LHCN-M2 (cell line): ENCODE data around the gene GM2A. TPM values are rescaled to one million over a fixed set of nuclear protein-coding genes. Genes with fewer than 3 reads are reported as not detected.
A peak's percentile ranks its signal among the peaks of the same experiment; 100 is the strongest.
"Not testable (repeated sequence)": the region's sequence is repeated elsewhere in the genome, so short reads cannot be mapped to it uniquely, and the experiment has no call there.

Experiments used
- DNase-seq: peaks from one replicate; pipeline ENCODE4 v3.0.0-alpha.2; 2012; ENCODE audit warnings: low read depth
- total RNA-seq: library from RNA; depleted of rRNA; stranded (reverse); fragments of >200 nt; gene quantifications from 2 replicates; pipeline ENCODE4 v1.2.3, GENCODE V29; 2014

GM2A gene
- total RNA-seq, 1 experiment from 2014 or later = 29.6 TPM

DNA sequence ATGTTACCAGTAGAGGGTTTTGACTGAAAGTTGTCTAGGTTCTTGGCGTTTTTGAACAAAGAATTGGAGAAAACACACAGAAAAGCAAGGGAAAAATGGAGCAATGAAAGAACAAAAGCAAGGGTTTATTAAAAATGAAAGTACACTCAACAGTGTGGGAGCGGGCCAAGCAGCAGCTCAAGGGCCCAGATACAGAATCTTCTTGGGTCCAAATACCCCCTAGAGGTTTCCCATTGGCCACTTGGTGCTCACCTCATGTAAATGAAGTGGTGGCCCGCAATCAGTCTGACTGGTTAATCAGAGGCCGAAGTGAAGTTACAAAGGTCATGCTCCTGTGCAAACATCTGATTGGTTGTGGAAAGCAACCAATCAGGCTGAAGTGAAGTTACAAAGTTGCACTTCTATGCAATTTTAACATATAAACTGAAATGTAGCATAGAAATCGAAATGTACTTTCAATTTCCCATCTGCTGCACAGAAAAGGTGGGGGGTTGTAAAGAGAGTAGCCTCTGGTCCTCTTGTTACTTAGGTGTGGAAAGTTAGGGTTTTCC lies 1.9 kb upstream of the GM2A start:
- DNase-seq = no peak

DNA sequence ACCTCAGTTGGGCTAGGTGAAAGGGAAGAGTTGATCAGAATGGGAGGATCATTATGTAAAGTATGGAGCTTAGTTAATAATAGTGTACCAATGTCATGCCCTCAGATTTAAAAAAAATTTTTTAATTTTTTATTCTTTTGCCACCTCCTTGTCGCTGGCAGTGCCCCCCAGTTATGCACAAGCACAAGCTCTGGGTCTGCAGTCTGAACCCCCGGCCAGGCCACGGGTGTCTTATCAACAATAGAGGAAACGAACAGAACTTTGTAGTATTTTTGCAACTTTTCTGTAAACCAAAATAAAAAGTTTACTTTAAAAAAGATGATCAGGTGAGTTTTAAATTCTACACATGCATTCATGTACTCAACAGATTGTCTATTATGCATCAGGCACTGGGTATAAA lies 1.4 kb upstream of the GM2A start:
- DNase-seq = no peak

DNA sequence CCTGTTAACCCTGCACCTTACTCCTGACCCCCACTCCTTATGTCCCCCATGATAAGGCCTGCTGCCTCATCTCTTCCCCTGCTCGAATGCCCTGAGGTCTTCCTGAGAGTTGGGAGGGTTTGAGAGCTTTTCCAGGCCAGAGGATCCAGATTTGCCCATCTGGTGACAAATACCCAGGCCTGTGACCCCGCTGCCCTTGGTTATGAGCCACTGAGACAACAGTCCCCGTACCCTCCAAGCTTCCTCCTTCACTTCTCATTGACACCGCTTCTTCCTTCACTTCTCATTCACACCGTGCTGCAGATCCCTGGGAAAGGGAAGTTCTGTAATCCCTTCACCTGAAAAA lies 593 bp downstream of the GM2A start:
- no peak for DNase-seq

DNA sequence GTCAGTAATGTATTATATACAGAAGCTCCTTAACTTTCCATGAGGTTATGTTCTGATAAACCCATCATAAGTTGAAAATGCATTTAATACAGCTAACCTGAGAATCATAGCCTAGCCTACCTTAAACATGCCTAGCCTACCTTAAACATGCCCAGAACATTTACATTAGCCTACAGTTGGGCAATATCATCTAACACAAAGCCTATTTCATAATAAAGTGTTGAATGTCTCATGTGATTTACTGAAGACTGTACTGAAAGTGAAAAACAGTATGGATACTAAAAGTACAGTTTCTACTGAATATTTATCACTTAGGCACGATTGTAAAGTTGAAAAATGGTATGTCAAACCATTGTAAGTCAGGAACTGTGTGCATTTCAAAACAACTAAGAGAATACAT lies 1.6 kb downstream of the GM2A start:
- DNase-seq = no peak

DNA sequence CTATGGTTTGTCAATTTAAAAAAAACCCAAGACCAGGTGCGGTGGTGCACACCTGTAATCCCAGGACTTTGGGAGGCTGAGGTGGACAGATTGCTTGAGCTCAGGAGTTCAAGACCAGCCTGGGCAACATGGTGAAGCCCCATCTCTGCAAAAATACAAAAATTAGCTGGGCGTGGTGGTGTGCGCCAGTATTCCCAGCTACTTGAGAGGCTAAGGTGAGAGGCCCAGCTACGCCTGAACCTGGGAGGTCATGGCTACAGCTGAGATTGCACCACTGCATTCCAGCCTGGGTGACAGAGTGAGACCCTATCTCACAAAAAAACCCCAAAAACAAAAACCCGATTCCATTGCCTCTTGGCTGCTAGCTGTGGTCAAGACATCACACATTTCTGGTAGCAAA lies 2.0 kb downstream of the GM2A start:
- not testable (repeated sequence) for DNase-seq

DNA sequence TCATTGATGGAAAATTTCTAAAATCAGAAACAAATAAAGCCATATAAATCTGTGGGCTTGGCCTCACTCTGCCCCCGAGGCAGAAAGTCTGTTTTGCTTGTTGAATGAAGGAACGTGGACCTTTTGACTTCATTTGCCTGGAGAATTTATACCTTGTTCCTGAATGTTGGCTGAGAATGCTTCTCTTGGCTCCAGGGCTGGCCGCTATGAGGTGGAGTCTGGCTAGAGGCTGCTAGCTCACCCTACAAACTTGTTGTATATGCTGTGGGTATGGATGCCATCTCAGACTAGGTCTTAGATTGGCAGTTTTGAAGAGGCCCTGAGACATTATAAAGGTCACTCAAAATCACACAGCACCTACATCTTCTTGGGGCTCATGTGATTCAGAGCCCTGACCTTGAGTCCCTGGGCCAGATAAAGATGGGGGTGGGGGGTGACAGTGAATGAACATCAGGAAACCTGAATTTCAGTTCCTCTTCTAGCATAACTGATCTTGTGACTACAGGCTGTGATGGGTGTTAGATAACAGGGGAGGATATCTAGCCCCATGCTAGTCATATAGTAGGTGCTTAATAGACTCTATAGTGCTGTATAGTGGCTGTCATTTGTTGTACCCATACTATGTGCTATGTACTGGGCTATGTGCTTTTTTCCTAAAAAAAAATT lies 2.8 kb downstream of the GM2A start:
- DNase-seq = no peak

DNA sequence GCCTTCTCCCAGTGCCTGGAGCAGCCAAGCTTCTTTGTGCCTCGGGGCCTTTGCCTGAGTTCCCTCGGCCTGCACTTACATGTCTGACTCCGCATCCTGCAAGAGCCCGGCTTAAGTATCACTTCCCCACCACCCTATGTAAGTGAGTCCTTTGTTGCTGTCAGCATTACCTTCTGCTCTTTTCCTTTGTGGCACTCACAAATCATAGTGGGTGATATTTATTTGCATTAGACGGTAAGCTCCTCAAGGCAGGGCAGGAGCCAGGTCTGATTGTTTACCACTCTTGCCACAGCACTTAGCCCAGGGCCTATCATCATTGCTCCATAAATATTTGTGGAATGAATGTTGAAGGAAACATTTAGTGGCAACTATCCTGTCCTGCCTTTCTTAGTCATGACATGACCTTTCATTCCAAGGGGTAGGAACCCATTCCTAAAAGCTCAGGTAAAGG lies 4.8 kb downstream of the GM2A start:
- DNase-seq = no peak

DNA sequence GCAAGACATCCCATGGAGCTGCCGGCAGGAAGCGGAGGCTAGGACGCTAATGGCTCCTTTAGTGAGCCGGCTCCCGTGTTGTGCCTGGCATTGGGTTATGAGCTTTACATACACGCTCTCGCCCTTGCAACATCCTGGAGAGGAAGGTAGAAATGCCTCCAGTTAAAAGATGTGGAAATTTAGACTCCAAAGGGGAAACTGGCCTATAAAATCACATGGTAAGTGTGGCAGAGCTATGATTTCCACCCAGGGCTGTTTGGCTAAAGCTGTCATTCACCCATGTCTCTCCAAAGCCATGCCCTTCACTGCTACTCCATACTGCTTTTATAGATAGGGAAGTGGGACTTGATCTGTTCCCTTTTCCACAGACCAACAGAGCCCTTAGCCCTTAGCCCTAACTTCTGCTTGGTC lies 5.2 kb downstream of the GM2A start:
- no peak for DNase-seq

DNA sequence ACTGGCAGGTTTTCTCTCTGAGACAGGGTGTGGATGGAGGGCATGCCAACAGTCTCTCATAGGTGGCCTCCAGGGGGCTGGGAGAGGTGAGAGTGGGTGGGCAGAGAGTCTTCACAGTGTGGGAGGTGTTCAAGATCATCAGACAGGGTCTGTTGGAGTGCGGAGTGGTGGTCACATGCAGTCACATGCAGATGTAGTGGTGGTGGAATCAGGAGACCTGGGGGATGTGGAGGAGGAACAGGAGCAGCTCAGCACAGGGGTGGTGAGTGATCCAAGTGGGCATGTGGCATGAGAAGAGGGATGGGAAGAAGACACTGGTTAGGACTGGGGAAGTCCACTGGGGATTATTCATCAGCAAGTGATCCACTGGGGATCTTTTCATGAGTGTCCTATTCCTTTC lies 5.8 kb downstream of the GM2A start:
- DNase-seq = no peak

DNA sequence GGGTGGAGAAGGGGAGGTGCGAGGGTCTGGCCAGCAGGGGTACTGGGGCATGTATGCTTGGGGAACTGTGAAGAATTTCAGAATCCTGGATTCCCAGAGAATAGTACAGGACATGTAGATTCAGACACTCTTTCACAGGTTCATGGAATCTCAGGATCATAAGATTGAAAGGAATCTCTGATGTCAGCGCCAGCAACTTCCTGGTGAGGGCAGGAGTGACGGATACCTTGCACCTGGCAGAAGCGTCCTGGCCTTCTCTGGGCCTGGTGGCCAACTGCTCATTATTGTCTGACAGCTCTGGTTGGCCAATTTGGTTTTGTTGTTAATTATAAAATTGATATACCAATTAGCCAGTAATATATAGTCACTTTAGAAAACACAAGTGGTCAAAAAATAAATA lies 6.9 kb downstream of the GM2A start:
- no peak for DNase-seq

DNA sequence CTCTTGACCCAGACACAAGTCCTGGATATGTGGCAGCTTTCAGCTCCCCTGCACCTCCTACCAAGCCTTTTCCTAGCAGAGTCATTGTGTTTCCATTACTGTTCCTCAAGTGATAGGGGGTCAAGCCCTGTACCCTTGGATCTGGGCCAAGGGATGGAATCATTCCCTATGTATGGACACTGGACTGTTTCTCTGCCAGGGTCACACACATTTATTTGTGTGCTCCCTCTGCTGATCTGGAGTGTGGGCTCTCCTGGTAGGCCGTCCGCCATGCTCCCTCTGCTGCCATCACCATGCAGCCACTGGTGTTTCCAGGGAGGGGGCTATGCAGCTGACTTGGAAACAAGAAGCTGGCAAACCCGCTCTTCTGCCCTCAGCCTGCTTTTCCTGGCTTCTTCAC lies 9.5 kb downstream of the GM2A start:
- no peak for DNase-seq

DNA sequence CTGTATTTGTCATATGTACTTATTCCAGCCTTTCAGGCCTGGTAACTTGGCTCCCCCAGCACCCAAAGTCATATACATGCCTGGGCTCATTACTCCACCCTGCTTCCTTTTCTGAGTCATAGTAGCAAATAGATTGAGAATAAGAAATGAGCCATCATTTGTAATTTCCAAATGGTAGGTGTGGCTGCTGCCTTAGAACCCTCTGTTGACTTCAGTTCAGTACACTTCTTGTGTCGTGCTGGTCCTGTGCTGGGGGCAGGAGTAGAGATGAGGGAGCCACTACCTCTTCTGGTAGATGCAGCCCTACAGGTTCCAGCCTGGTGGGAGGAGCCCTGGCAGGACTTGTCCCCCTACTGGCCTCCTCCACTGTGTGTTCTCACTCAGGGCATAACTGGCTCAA lies 11.1 kb downstream of the GM2A start:
- DNase-seq = peak; percentile 35

DNA sequence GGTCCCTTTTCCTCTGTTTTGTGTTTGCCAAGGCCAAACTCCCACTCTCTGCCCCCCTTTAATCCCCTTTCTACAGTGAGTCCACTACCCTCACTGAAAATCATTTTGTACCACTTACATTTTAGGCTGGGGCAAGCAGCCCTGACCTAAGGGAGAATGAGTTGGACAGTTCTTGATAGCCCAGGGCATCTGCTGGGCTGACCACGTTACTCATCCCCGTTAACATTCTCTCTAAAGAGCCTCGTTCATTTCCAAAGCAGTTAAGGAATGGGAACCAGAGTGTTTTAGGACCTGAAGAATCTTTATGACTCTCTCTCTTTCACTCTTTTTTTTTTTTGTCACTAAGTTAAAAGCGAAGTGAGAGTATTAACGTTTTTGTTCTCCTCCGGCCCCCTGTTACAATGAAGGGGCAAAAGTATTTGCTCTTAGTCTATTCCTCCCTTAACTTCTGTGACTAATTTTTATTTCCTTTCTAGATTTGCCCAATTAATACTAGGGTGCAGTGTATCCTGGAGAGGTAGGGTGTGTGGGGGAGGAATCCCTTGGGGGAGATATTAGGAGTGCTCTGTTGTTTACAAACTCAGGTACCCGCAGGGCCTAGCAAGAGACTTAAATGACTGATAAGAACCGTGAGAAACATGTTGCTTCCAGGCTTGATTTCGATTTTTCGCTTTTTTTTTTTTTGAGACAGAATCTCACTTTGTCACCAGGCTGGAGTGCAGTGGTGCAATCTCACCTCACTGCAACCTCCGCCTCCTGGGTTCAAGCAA lies 14.7 kb downstream of the GM2A start:
- no peak for DNase-seq

DNA sequence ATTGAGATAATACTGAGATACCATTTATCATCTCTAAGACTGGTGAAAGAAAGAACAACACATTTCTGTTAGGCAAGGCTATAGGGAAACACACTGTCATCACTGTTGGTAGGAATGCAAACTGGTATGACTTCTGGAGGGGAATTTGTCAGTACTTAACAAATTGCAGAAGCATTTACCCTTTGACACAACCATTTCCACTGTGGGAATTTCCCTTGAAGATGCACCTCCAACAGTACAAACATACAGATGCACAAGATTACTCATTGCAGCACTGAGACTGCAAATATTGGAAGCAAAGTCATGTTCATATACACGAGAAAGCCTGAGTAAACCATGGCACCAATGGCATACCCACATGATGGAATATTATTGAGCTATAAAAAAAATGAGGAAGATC lies 17.6 kb downstream of the GM2A start:
- no peak for DNase-seq

DNA sequence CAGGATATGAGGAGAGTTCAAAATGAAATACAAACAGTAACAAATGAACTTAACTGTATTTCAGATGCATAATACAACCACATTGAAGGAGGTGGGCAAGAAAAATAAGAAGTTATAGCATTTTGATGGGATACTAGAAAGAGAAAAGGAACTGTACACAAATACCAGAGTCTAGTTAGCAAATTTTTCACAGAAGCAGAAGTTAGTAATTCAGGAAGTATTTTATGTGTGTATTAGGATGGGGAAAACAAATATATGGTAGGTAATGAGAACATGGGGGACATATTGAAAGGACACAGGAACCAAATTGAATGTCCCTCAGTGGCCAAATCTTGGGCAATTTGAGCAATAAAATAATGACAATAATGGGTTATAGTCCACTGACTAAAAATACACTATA lies 18.4 kb downstream of the GM2A start:
- DNase-seq = no peak

DNA sequence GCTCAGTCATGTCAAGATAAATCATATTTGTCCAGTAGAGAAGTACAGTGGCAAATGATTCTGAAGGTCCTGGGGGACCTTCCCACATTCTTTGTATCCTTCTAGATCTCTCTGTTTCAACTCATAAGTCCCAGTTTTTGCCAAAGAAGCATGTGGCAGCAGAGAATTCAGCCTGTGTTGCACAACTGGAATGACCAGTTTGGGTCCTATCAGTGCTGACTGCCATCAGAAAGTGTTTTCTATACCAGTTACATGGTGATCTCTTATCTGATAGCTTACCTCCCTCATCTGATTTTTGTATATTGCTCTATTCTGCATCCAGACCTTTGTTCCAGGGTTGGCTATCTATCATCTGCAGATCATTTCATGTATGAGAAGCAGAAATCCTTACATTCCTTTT lies 21.7 kb downstream of the GM2A start:
- no peak for DNase-seq

DNA sequence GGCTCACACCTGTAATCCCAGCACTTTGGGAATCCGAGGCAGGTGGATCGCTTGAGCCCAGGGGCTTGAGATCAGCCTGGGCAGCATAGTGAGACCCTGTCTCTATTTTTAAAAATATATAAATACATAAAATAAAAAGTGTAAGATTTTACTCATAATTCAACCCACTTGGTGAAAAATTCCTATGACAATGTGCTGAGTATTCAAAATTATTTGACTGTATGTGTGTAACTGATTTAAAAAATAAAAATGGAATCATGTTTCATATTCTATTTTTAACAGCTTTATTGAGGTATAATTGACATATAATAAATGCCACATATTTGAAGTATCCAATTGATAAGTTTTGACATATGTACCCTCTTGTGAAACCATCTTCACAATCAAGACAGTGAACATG lies 22.8 kb downstream of the GM2A start:
- DNase-seq = no peak

DNA sequence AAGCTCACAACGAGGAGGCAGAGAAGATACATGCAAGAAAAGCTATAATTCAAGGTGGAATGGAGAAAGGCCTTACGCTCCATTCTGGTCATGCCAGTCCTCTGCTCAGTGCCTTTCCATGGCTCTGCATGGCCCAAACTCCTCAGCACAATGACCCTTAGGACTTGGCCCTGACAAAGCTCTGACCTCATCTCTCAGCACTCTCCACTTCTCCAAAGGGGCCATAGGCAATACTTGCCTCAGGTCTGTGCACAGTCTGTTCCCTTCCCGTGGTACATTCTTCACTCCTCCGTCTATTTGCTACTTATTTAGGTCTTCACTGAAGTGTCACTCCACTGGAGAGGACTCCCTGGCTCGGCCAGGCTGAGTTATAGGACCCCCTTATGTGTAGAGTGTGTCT lies 25.9 kb downstream of the GM2A start:
- DNase-seq = no peak

DNA sequence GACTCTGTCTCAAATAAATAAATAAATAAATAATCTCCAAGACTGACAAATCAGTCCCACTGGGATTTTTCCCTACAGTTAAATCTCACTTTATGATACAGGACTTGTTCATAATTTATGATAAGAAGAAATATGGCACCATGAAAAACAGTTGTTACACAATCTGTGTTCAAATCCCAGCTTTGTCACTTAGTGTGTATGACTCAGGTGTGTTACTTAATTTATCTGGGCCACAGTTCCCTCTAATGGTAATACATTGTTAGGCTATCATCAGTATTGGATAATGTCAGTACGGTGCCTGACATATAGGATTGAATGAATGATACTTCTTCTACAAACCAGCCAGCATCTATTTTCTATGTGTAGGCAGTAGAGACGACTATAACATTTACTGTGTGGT lies 27.5 kb downstream of the GM2A start:
- DNase-seq = no peak

DNA sequence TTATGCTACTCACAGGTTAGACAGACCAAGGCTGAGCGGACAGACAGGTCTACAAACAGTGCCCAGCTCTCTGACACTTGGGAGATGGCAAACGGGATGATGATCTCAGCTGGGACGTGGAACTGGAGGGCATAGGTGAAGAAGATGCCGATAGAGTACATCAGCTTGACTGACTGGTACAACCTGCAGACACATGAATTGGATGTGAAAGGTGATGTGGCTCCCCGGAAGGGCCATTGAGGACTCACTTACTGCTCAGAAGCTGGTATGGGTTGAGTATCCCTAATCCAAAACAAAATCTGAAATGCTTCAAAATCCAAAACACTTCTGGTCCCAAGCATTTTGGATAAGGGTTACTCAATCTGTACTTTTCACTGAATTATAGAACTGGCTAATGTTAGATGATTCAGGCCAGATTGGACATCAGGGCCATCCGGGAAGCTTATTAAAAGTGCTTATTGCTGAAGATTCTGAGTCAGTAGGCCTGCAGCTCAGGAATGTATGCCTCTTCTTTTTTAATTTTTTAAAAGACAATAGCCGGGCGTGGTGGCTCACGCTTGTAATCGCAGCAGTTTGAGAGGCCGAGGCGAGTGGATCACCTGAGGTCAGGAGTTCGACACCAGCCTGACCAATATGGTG lies 28.1 kb downstream of the GM2A start:
- DNase-seq = no peak

DNA sequence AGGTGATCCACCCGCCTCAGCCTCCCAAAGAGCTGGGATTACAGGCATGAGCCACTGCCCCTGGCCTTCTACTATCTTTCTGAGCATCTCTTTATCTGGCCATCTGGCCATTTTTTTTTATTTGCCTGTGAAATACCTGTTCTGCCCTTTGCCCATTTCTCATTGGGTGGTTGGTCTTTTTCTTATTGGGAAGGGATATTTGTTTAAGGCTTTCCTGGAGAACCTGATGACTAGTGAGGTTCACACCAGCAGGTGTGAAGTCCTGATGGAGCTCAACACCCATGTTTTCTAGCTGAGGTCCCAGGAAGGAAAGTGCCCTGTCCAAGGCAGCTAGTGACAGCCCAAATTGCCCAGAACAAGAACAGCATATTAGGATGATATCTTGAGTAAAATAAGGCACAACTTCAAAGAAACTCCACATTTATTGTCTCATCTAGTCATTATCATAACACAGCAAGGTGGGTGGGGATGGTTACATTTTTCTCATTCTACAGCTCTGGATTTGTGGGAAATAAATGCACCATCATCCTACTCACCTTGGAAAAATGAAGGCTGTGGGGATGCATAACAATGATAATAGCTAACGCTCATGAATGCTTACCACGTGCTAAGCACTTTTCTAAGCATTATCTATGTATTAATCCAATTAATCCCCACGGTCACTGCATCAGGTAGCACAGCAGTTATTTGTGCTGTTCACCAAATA lies 30.3 kb downstream of the GM2A start:
- no peak for DNase-seq

DNA sequence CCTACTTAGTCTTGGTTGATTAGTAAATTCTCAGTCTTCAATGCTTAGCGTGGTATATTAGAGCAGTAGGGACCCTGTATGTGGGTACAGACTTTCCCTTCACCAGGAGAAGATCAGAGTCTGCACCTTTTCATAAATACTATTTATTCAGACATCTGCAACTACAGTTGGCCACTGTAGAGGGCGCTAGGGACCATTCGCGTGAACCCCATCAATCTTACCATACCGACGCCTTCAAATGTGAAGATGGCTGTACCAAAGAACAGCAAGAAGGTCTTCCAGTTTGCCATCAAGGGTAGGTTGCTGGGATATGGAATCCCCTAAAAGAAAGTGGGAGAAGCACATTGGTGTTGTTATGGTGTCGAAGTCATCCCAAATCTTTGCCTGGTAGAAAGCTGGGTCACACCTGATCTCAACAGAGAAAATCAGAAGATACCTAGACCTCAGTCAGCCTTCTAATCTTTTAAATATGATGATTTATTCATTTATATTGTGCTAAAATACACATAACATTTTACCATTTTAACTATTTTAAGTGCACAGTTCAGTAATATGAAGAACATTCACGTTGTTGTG lies 31.5 kb downstream of the GM2A start:
- DNase-seq = no peak
